Endodermal cell (in vitro differentiated cells): ENCODE measurements around the gene SSBP4. TPM values are rescaled to one million over a fixed set of nuclear protein-coding genes. Genes with fewer than 3 reads are reported as not detected.
A peak's percentile ranks its signal among the peaks of the same experiment; 100 is the strongest.

Experiments used
- DNase-seq: peaks from one replicate; pipeline ENCODE4 v3.0.0-alpha.2; 2017
- H3K27ac ChIP-seq: 2 replicates; pipeline ENCODE4 v1.5.1; 2013; ENCODE audit warnings: mild to moderate bottlenecking, low read depth, low read length, moderate library complexity
- H3K27me3 ChIP-seq: 2 replicates; pipeline ENCODE4 v1.6.1; 2013; ENCODE audit warnings: mild to moderate bottlenecking, low read length, moderate library complexity; ENCODE audit not compliant: insufficient read depth, control insufficient read depth, poor library complexity, severe bottlenecking
- H3K36me3 ChIP-seq: 2 replicates; pipeline ENCODE4 v1.7.0; 2013; ENCODE audit warnings: mild to moderate bottlenecking, low read length, moderate library complexity; ENCODE audit not compliant: control insufficient read depth, insufficient read depth
- H3K4me1 ChIP-seq: one replicate; pipeline ENCODE4 v1.7.0; 2013; ENCODE audit warnings: low read length; ENCODE audit not compliant: control insufficient read depth, insufficient read depth
- H3K4me3 ChIP-seq: 2 replicates; pipeline ENCODE4 v1.5.1; 2013; ENCODE audit warnings: mild to moderate bottlenecking, low read length, moderate library complexity
- H3K9ac ChIP-seq: 2 replicates; pipeline ENCODE4 v1.6.1; 2013; ENCODE audit warnings: mild to moderate bottlenecking, low read length, moderate library complexity; ENCODE audit not compliant: poor library complexity, severe bottlenecking; ENCODE audit errors: extremely low read depth
- H3K9me3 ChIP-seq: 2 replicates; pipeline ENCODE4 v1.6.1; 2013; ENCODE audit warnings: mild to moderate bottlenecking, low read length, moderate library complexity; ENCODE audit not compliant: control insufficient read depth
- H3K27ac Mint-ChIP-seq: 2 replicates; pipeline ENCODE4 v1.8.0; 2020; ENCODE audit warnings: mixed read lengths
- H3K27me3 Mint-ChIP-seq: 2 replicates; pipeline ENCODE4 v1.8.0; 2021; ENCODE audit warnings: mild to moderate bottlenecking, mixed read lengths; ENCODE audit not compliant: insufficient read depth
- H3K36me3 Mint-ChIP-seq: 2 replicates; pipeline ENCODE4 v1.8.0; 2020; ENCODE audit warnings: low read depth, mixed read lengths
- H3K4me1 Mint-ChIP-seq: 2 replicates; pipeline ENCODE4 v1.8.0; 2020; ENCODE audit warnings: mixed read lengths
- H3K4me3 Mint-ChIP-seq: 2 replicates; pipeline ENCODE4 v1.8.0; 2020; ENCODE audit warnings: mild to moderate bottlenecking, moderate library complexity, mixed read lengths
- H3K9me3 Mint-ChIP-seq: 2 replicates; pipeline ENCODE4 v1.8.0; 2020; ENCODE audit warnings: mild to moderate bottlenecking, mixed read lengths
- CTCF ChIP-seq: fragments of 200-600 bp; sonication (generic); conservative IDR thresholded peaks from 2 replicates; pipeline ENCODE4 v1.5.0; 2021; ENCODE audit warnings: antibody characterized with exemption, mild to moderate bottlenecking
- WGBS, 2 experiments: methylation state at CpG; one replicate each; pipeline versions ENCODE4 v1.1.5 to v1.1.7; 2013; ENCODE audit warnings: missing lambda C conversion rate in 2 of 2, mixed read lengths in 1 of 2; ENCODE audit not compliant: insufficient coverage in 1 of 2, insufficient read length in 1 of 2; 5-methylcytosine and 5-hydroxymethylcytosine counted together
- total RNA-seq, 2 donors: library from RNA; stranded (reverse); fragmentation: NEBNext Ultra II Directional in 1 of 2; extraction: Animal tissue kit (Norgen Biotek cat#: 25700) in 1 of 2; gene quantifications; 2 replicates in 1 of 2; 3 replicates in 1 of 2; pipeline ENCODE4 v1.2.1, GENCODE V29; 2021

SSBP4 gene
- total RNA-seq, 2 donors from 2014 or later = 35.9 to 43.5 TPM

- Histone ChIP-seq H3K36me3 (no peaks in the 10 kb centered on the region), H3K27me3 (peaks cover 22% of the 10 kb centered on the region), H3K4me1 (no peaks in the 10 kb centered on the region), H3K9ac (no peak overlapping the region), H3K4me3 (no peak overlapping the region), H3K27ac (no peak overlapping the region), H3K9me3 (no peaks in the 10 kb centered on the region)
- TF ChIP-seq CTCF = no peak
- no peak overlapping the region for H3K27ac Mint-ChIP-seq
- H3K4me1 Mint-ChIP-seq = peaks cover 2% of the 10 kb centered on the region
- no peak overlapping the region for H3K4me3 Mint-ChIP-seq
- H3K27me3 Mint-ChIP-seq = peaks cover 44% of the 10 kb centered on the region
- H3K9me3 Mint-ChIP-seq = no peaks in the 10 kb centered on the region
- no peaks in the 10 kb centered on the region for H3K36me3 Mint-ChIP-seq
- DNase-seq = no peak
- 93 to 97% methylated on average over 6 to 14 of the region's 14 CpGs for WGBS, 2 experiments
Measured at GRCh38 chr19:18386543-18387271, 32.5 kb upstream of the SSBP4 start.

- no peaks in the 10 kb centered on the region for H3K4me1 ChIP-seq
- H3K27ac ChIP-seq = no peak overlapping the region
- Mint-ChIP-seq H3K9me3 (no peaks in the 10 kb centered on the region), H3K4me3 (peak overlapping the region; percentile 28), H3K4me1 (peaks cover 2% of the 10 kb centered on the region), H3K27ac (no peak overlapping the region), H3K36me3 (no peaks in the 10 kb centered on the region), H3K27me3 (peaks cover 41% of the 10 kb centered on the region)
- no peak overlapping the region for H3K9ac ChIP-seq
- no peak overlapping the region for H3K4me3 ChIP-seq
- no peaks in the 10 kb centered on the region for H3K9me3 ChIP-seq
- WGBS, 2 experiments = 28 to 34% methylated on average over 49 to 86 of the region's 86 CpGs
- TF ChIP-seq CTCF = peak; percentile 100
- peaks cover 22% of the 10 kb centered on the region for H3K27me3 ChIP-seq
- DNase-seq = peak; percentile 96
- H3K36me3 ChIP-seq = no peaks in the 10 kb centered on the region
Measured at GRCh38 chr19:18388100-18388959, 30.9 kb upstream of the SSBP4 start.

GRCh38 chr19:18388960-18389725 is 30.1 kb upstream of the SSBP4 start:
- no peaks in the 10 kb centered on the region for H3K9me3 Mint-ChIP-seq
- no peaks in the 10 kb centered on the region for H3K36me3 ChIP-seq
- WGBS, 2 experiments = 91 to 93% methylated on average over 11 to 12 of the region's 13 CpGs
- no peak overlapping the region for H3K27ac ChIP-seq
- no peaks in the 10 kb centered on the region for H3K9me3 ChIP-seq
- TF ChIP-seq CTCF = no peak
- peaks cover 2% of the 10 kb centered on the region for H3K4me1 Mint-ChIP-seq
- no peak overlapping the region for H3K4me3 ChIP-seq
- no peak overlapping the region for H3K27ac Mint-ChIP-seq
- no peaks in the 10 kb centered on the region for H3K36me3 Mint-ChIP-seq
- H3K4me1 ChIP-seq = no peaks in the 10 kb centered on the region
- H3K27me3 Mint-ChIP-seq = peaks cover 42% of the 10 kb centered on the region
- H3K9ac ChIP-seq = no peak overlapping the region
- DNase-seq = no peak
- no peak overlapping the region for H3K4me3 Mint-ChIP-seq
- peaks cover 22% of the 10 kb centered on the region for H3K27me3 ChIP-seq
